COR-L47 (cell line): ENCODE results near the gene NEGR1.
A peak's percentile ranks its signal among the peaks of the same experiment; 100 is the strongest.

Experiments
- DNase-seq: peaks from one replicate; lab custom pipeline; 2025; lab: John Stamatoyannopoulos, UW

NEGR1 gene

DNA sequence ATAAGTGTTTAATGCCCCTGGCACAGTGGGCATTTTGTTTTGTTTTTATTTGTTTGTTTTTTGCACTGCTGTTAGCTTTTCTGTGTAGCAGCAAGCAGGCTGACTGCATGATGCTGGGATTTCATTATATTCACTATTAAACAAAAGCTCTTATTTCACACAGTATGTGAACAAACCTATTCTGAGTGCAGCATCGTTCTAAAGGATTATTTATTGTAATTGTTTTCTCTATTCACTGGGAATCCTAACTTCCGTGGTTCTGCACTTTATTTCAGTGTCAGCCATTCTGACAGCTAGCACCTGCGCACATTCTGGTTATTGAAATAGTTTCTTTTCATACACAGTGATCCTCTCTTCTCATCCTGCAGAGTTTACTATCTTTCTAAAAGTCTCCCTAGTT is 595.0 kb downstream of the NEGR1 start:
- DNase-seq = peak; percentile 30

DNA sequence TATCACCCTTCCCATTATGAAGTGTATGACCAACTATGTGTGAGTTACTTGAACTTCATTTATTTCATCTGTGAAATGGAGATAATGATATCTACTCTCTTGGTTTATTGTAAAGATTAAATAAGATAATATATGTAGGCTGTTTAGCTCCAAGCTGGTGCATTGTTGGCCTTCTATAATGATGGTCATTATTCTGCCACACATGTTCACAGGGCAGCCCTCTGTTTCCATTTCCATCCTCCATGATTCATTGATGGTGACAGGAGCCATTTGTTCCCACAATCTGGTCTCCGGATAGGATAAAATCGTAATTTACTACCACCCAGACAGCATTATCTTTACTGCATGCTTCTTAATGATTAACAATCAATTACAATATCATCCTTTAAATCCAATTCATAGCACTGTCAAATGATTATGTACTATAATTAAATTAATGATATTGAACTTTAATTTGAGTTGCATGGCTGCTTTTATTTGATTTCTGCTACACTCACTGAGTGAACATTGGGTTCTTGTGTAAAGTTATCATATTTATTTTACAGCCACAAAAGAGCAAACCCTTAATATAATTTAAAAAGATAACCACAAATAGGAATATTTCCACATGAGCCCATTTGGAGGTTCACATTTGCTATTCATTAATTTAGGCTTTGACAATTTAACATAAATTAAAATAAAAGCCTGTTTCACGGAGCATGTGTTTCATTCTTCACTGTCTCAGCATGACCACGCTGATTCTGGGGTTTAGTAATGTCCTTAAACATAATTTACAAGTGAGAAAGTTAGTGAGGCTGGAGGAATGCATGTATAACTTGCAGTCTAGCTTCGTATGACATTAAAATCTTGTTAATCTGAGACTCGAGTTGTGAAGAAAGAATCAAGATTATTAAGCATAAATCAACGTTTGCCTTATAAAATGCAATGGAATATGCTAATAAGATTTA is 605.1 kb downstream of the NEGR1 start:
- DNase-seq = no peak

DNA sequence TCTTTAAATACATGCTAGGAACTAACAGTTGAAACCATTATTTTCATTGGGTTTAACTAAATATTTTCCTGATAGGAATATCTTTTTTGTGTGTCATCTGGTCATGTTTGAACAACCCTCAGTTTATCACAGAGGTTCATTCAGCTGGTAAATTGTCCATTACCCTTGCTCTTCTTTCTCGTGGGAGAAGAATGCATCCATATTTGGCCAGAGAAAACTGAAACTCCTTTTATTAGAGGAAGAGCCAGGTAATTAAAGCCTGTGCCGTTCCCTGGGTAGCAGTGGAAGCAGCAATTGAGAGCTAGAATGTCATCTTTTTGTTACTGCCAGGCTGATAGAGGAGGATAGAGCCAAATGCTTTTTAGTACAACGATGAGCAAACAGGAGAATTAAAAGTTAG is 614.3 kb downstream of the NEGR1 start:
- DNase-seq = peak; percentile 52

DNA sequence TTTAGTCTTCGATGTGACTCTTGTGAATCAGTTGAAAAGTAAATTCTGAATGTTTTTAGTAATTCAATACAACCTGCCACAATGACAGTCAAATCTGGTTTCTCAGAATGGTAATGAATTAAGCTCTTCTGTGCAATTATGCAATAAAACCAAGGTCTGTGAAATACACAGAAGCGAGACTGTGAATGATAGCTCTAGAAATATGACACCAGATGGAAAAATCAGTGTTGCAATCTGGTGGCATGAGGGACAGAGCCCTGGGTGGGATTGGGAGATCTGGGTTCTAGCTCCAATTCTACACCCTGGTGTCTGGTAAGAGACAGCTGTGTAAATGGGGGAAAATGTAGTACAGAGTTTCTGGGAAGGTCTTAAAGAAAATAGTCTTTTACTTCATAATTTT is 615.1 kb downstream of the NEGR1 start:
- peak; percentile 60 for DNase-seq

DNA sequence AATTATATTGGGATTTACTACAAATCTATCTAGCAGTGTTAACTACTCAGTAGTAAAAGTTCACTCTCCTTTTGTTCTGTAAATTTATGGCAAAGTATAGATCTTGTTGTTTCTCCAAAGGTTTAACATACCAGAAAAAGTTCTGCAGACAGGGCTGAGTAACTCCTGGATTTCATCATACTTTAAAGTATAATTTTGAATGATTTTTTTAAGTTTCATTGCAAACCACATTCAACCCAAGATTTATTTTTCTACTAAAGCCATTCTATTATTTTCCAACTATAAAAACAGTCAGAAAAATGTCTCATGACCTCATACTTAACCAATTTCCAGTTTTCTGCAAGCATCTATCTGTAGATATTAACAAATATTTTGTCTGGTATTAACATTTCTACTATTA is 615.7 kb downstream of the NEGR1 start:
- DNase-seq = no peak

DNA sequence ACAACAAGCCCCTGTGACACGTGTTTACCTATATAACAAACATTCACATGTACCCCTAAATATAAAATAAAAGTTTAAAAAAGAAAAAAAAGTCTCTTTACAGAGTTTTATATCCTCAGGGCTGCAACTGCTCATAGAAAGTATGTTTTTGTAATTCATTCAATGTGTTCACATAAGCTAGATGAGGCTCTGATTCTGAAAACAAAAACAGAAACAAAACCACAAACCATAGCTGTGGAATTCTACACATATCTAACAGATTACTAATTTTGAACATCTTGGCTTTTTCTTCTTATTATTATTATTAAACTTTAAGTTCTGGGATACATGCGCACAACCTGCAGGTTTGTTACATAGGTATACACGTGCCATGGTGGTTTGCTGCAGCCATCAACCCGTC is 621.9 kb downstream of the NEGR1 start:
- DNase-seq = no peak

DNA sequence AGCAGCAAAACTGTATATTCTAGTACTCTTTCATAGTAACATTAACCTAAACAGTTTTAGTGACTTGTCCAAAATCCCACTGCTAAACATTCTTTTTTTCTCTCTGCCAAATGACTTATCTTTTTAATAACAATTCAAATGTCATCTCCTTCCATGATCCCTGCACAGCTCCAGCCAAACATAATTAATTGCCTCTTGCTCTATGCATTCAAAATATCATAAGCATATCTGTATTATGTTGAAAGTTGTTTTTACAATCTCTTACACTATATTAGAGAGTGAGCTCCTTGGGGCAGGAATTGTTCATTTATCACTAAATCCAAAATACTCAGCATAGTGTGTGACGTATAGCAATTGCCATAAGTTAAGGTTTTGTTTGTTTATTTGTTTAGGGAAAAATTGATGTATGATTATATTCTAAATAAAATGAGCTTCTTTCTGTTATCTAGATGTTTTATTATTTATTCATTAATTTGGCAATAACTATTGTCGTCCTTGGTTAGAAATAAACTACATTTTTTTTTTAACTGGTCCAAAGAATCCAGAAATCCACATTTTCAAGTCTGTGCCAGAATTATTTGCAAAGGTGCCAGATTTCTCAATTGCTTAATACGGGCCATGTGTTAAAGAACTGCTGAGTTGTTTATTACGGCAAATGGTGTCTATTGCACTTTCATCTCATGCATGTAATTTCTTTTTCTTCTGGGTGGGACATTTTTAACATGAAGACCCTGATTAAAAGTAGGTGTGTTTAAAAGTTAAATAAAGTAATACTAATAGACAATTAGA is 624.3 kb downstream of the NEGR1 start:
- DNase-seq = no peak

DNA sequence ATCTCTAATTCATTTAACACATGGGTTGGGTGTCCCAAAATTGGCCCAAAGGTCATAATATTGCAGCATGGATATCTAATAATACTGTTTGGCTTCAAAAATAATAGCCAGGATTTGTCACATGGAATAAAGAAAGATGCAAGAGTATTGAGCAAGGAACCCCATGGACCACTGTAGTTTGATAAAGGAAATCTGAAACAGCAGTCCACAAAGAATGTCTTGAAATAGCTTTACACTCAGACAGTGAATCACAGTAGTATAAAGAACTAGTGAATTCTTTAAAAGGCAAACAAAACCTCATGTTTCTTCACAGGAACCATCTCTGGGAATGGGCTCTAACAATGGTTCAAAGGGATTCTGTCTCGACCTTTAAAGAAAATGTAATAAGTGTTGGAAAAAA is 625.4 kb downstream of the NEGR1 start:
- DNase-seq = no peak

DNA sequence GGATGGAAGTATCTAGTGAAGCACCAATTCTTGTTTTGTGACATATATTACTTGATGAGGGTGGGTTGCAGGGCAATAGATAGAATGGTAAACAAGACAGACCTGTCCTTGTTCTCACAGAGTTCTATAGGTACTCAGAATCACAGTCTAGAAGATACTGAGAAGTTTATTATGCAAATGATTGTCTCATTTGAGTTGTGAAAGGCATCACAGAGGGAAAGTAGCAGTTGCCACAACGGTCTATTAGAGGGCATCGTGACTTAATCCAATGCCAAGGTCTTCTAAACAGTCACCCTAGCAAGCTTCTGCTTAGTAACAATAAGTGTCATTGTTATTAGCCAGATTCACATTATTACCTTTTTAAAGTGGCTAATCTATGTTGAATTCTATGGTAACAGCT is 626.7 kb downstream of the NEGR1 start:
- DNase-seq = no peak

DNA sequence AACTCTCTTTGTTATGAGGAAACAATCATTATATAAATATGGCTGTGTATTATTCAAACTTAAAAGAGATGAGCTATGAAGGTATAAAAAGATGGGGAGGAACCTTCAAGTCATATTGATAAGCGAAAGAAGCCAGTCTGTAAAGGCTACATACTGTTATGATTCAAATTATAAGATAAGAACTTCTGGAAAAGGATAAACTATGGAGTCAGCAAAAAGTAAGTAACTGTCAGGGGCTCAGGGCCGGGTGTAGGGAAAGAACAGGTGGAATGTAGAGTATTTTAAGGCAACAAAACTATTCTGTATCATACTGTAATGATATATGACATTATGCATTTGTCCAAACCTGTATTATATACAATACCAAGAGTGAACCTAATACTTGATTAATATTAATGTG is 628.4 kb downstream of the NEGR1 start:
- no peak for DNase-seq

DNA sequence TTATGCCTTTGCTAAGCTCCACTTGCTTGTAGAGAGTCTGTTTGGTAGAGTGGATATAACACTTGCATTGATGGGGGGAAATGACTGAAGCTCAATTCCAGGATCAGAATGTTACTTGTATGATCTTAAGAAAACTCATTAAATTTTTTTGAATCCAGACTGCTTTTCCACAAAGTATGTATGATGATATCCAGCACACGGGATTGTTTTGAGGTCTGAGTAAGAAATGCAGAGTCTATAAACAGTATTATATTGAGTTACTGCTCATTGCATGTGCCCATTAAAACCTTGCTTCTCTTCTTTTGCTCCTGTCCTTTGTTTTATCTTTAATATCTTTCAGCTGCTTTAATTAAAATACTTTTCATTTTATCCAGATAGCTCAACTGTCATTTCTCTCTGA is 631.1 kb downstream of the NEGR1 start:
- no peak for DNase-seq

DNA sequence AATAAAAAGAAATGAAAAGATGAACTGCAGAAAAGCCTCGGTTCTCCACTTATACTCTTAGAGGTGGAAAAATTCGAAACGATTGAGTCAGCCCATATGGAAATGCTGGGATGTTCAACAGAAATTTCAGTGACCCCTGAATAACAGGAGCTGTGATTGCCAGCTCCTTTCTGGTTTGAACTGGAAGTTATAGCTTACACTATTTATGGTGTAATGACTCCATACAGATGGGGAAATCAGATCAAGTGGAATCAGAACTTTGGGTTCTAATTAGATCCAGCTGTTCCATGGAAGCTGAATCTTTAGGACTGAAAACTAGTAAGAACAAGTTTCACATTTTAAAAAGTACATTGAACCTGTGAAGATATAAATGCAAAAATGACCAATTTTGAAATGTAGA is 632.2 kb downstream of the NEGR1 start:
- DNase-seq = no peak

DNA sequence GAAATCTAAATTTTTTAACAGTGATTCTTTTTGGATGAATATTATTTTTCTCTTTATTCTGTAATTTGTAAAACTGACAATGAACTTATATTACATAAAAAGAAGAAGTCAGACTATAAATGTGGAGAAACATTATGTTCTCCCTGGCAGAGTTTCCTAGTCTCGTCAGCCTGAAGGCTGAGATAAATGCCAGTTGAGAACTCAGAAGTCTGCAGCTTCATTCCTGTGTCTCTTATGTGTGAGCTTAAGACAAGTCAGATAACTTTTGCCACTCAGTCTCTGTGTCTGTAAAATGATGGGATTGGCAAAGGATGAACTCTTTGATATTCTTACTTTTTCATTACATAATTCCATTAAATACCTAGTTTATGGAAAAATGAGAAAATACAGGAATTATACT is 632.7 kb downstream of the NEGR1 start:
- DNase-seq = no peak

DNA sequence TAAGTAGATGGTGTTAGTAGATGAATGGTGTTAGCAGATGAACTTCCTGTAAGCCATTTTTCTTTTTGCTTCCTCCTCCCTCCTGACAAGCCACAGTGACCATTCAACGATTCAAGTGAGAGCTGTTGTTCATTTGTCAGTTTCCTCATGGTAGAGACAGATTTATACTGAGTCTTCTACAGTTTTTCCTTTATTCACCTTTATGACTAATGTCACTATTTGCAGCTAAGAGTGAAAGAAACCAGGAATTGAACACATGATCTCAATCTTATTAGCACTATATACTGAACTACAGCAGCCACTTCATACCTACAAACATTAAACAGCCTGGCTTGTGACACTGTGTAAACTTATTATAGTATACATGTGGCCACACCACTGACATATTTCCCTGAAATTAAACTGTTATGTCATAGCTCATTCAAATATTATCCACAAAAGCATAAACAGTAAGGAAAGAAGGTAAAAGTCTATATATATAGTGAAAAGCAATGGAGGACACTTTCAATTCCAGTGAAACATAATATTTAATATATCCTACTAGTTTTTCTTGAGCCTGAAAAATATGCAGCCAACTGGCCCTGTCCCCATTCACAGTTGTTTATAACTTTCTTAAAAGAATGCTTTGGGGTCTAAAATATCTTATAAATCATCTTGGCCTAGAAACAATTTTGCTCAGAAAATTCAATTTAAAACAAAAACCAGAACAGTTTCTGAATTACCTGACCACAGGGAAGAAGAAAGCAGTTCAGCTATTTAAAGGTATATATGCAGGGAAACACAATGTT is 634.6 kb downstream of the NEGR1 start:
- no peak for DNase-seq

DNA sequence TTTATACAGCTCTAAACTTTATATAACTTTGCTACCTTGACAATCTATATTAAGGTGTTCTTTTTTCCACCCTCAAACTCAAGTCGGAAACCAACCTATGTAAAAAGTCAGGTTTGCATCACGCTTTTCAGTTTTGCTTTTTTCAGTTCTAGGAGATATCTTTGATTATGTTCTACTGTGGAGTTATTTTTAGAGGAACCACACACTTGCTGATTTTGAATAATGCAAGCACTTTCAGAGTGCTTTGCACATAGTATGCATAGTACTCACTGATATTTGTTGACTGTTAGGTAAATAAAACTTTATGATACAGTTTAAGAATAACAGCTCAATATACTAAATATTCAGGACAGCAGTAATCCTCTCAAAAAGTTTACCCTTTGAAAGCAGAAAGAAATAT is 637.3 kb downstream of the NEGR1 start:
- DNase-seq = no peak

DNA sequence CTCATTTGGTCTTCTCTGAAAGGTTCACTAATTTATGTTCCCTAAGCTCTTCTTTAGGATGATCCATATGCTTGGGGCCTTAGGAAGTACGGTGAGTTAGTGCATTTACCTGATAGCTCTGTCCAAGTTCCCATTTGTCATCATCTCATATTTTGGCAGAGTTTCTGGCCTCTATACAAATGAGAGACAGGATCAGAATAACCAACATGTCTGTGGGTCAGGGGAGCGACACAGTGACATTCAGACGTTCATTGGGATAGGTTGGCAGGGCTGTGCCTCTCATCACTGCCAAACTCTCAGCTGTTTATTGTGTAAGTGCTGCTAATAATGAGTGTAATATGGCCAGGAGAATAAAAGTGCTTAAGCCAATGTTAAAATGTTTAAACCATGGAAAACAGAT is 640.4 kb downstream of the NEGR1 start:
- DNase-seq = no peak

DNA sequence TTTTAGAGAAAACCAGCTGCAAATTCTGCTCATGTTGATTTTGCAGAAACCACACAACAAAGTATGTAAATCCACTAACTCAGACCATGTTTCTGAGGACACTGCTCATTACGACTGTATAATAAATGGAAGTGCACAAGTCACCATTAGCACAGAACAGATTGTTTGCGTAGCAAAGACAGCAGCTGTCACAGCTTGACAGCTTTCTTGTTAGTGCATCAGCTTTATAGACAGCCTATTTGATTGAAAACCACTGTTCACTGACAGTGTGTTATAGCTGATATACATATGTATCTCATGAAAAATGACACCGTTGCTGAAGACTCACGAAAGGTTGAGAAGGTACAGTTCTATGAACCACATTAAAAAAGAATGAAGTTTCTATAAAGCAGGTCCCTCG is 641.3 kb downstream of the NEGR1 start:
- peak; percentile 59 for DNase-seq

DNA sequence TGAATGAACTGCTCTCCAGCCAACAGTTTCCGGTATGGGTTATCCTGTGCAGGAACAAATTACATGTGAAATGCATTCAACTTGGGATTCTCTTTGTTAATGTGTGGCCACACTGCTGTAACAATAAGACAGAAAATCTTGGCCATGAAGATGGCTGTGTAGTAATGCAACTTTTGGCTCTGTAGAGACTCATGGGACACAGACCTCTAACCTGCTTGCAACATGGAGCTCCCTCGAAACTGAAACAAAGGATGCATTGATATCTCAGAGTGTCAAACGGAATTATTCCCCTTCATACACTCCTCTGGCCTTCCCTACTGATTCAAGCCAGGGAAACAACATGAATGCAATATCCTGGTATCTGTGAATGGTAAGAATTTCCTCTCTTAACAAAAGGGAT is 642.2 kb downstream of the NEGR1 start:
- DNase-seq = no peak

DNA sequence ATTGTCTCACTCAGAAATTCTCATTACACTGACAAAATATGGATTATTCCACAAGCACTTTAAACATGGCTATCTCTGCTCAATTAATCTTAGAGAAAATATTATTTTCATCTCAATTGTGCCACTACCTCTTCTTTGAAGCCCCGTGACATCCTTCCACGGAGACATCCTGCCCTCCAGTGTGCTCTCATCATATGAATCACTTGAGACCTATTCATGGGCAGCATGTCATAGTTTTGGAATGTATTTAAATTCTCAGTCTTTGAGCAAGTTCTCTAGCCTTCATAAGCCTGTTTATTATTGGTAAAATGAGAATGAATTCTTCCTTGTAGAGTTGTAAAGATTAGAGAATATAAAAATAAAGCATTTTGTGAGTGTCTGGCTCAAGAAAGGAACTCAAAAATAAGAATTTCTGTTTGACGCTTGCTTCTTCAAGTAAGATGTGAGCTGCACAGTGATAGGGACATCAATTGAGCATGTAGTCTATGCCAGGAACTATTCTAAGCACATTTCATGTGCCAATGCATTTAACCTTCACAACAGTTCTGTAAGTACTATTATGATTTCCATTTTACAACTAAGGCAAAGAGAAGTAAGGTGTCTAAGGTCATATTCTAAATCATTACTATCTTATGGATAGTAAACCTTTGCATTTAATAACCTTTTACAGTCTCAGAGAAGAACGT is 644.1 kb downstream of the NEGR1 start:
- no peak for DNase-seq

DNA sequence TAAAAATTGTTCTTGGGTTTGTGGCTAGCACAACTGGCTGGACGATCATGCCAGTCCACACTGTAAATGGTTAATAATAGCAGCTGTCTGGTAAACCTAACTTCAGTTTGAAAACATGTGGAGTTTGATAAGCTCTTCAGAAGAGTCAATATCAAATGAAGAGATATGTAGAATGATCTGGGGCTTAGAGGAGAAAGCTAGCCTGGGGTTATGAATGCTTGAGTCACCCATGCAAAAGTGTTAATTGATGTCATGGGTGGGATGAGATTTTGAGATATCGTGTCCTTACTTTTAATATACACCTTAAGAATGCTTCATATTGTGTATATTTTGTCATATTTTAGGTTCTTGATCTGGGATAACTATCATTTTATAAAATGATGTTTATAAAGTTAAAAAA is 646.8 kb downstream of the NEGR1 start:
- DNase-seq = no peak

DNA sequence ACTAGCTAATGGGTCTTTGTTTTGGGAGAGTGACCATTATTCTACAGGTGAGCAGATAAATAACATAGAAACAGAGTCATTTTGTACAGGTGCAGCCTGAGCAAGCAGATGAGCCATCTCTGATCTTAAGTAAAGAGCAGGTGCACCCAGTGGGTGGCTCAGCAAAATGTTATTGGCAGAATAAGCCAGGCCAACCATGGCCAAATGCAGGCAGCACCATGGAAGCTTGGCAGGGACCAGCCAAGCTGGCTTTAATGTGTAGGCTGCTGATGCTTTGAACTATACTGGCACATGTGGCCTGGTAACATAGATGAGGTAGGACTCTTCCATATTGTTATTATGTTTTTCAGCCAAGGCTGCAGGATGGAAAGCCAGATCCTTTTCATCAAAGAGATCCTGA is 648.2 kb downstream of the NEGR1 start:
- DNase-seq = peak; percentile 85

DNA sequence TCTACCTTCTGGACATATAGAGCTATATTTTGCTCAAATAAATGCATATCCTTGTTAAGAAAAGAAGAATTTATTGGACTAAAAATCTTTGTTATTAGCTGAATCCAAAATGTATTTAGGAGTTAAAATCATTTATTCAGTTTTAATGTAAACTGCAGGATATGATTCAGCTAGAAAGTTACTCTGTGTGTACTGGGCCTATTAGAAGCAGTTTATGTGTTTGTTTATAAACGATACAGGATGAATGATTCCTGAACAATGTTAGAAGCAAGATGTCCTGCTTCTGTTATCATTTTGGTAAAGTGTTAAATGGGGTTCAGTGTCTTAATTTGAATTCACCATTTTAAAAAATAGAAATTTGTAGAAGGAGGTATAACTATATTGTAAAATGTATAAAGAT is 652.3 kb downstream of the NEGR1 start:
- no peak for DNase-seq
